Stimulated activated CD8-positive, alpha-beta memory T cell treated with anti-CD3 and anti-CD28 coated beads, Interleukin-15, amount 100 ng/mL, for 1 hour (primary cell): ENCODE results near the gene TEP1.
A peak's percentile ranks its signal among the peaks of the same experiment; 100 is the strongest.
"Not testable (repeated sequence)": the region's sequence is repeated elsewhere in the genome, so short reads cannot be mapped to it uniquely, and the experiment has no call there.

ENCODE experiments used
- DNase-seq: peaks from one replicate; pipeline ENCODE4 v3.0.0-alpha.2; 2020; ENCODE audit warnings: low read depth

The TEP1 gene

GRCh38 chr14:20386276-20386855 lies 26.9 kb downstream of the TEP1 start:
- DNase-seq = no peak

GRCh38 chr14:20384886-20385285 lies 28.4 kb downstream of the TEP1 start:
- DNase-seq = no peak

DNA sequence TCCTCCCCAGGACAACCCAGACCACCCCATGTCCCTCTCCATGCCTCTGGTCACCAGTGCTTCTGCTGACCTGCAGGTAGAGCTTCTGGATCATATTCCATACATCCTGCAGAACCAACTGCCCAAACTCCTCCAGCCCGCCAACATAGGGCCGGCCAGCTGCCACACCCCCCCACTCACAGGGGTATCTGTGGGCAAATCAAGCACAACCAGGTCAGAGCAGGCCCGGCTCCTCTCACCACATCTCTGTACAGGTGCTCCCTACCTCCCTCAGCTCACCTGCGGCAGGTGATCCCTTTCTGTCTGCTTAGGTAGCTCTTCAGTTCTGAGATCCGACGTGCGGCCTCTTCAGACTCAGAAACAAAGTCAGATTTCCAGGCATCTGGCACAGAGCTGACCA lies 29.0 kb downstream of the TEP1 start:
- no peak for DNase-seq

GRCh38 chr14:20383636-20384035 lies 29.7 kb downstream of the TEP1 start:
- DNase-seq = no peak

- no peak for DNase-seq
These were observed 30.3 kb downstream of the TEP1 start for GRCh38 chr14:20383032-20383431.

DNA sequence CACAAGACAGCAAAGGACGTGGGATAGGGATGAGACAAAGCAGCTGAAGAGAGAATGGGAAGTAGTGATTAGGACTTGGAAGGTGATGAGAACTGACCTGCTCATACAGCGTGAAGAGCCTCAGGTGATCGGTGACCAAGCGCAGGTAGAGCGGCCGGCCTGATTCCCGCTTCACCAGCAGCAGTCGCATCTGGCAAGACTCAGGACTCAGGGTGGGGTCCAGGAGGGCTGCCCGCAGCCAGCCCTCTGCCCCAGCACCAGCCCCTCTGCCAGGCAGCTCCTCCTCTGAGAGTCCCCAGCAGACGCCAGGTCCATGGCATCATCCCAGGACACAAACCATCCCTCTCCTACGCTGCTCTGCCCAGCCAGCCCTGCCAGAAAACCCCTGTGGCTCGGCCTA lies 30.8 kb downstream of the TEP1 start:
- DNase-seq = no peak

- no peak for DNase-seq
These were observed 32.0 kb downstream of the TEP1 start for GRCh38 chr14:20381341-20381740.

- no peak for DNase-seq
These were observed 32.6 kb downstream of the TEP1 start for GRCh38 chr14:20380681-20381080.

DNA sequence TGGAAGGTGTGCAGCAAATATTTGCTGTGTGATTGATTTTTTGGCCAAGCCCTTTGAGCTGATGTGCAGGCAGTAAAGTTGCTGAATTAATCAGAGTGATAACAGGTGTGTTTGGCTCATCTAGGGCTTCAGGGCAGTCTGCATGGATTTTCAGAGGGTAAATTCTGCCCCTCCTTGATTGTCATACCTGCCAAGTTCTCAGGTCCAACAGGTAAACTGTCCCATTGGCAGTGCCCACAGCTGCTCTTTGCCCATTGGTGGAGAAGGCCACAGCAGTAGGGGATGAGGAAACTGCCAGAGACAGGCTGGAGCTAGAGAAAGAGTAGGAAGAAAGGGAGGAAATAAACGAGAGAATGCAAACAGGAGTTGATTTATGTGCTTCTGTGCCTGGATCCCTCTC lies 33.6 kb downstream of the TEP1 start:
- DNase-seq = no peak

- no peak for DNase-seq
These were observed 36.1 kb downstream of the TEP1 start for GRCh38 chr14:20377171-20377570.

DNA sequence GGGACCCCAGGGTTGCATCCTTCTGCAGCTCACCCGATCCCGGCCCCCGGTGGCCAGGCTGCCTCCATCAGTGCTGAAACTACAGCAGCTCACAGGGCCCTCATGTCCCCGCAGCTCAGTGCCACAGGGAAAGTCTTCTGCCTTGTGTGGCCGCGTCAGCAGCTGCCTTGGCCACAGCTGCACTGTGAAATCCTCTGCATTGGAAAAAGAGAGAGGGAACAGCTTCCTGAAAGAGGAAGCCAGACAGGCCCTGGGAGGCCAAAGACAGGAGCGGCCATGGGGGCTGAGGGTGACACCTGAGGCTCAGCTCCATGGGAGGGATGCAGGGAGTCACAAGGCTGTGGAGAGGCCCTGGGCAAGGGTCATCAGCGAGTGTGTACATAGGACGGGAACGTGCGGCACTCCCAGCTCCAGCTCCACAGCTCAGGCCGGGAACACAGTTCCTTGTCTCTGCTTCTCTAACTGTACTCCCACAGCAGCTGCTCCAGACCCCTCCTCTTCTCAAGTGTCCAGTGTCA lies 37.2 kb downstream of the TEP1 start:
- no peak for DNase-seq

- no peak for DNase-seq
These were observed 37.8 kb downstream of the TEP1 start for GRCh38 chr14:20375471-20375870.

GRCh38 chr14:20372796-20373195 lies 40.5 kb downstream of the TEP1 start:
- no peak for DNase-seq

GRCh38 chr14:20365928-20366327 lies 47.4 kb downstream of the TEP1 start:
- DNase-seq = no peak

- DNase-seq = not testable (repeated sequence)
These were observed 54.8 kb downstream of the TEP1 start for GRCh38 chr14:20358474-20358873.

GRCh38 chr14:20356422-20356821 lies 56.9 kb downstream of the TEP1 start:
- no peak for DNase-seq

- DNase-seq = no peak
These were observed 62.4 kb downstream of the TEP1 start for GRCh38 chr14:20350860-20351259.

DNA sequence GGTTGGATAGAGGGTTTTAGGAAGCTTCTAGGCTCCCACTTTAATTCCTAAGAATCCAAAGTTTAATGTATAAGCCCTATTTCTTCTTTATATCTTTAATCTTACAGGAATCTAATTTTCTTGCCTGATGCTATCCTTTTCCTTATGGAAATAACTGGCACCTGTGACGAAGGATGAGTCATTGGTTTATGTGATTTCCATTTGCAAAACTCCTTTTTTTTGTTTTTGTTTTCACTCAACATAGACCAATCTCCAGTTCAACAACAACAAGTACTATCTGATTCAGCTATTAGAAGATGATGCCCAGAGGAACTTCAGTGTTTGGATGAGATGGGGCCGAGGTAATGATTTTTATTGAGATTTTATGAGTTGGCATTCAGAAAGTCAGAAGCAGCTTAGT lies 63.0 kb downstream of the TEP1 start:
- DNase-seq = no peak

GRCh38 chr14:20347747-20348146 lies 65.6 kb downstream of the TEP1 start:
- DNase-seq = no peak

DNA sequence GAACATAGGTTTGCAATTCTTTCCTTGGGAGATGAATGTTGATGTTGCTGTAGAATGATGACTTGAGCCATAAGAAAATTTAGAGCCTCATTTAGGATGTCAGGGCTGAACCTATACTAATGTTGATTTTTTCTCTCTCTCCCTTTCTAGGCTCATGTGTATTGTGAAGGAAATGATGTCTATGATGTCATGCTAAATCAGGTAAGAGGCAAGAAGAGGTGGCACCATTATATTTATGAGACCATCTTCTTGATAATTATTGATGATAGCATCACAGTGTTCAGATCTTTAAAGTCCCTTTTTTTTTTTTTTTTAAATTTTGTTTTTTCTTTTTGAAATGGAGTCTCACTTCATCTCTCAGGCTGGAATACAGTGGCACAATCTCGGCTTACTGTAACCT lies 66.6 kb downstream of the TEP1 start:
- no peak for DNase-seq

- no peak for DNase-seq
These were observed 67.9 kb downstream of the TEP1 start for GRCh38 chr14:20345366-20345765.

DNA sequence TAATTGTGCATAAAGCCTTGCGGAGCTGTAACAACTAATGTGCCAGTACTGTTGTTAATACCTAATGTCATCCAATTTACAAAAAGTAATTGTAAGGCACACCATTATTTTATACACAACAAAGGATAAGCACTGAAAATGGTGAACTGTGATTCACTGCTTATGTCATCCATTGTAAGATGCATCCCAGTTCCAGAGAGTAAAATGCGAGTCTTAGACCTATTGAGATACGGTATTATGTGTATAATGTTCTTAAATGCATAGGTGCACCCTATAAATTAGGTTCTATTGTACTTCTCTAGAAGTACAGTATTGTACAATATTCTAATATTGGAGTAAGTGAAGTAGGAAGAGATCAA lies 69.5 kb downstream of the TEP1 start:
- no peak for DNase-seq

GRCh38 chr14:20343092-20343861 lies 70.0 kb downstream of the TEP1 start, which contains the start of gene PARP2:
Gene PARP2 (plus strand): TSS chr14:20343635. CDS start chr14:20343642, 7 bp downstream.
- DNase-seq = peak; percentile 70

DNA sequence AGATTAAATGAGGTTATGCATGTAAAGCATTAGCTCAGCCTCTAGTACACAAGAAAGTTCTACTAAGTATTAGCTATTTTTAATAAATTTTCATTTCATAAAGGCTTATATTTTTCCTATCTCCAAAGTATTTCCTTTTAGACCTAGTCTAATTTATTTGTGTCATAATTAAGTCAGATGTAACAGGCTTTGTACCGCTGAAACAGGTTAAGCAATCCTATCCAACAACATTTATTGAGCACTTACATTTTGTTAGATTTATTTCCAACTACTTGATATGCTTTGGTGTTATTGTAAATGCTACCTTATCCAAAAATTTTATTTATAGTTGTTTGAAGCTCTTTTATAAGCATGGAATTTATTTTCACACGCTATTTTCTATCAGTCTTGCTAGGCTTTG lies 71.7 kb downstream of the TEP1 start:
- DNase-seq = no peak
